Suppressor macrophage treated with lipopolysaccharide for 4 hours (primary cell): ENCODE results near the gene RNF2.
"Not testable (repeated sequence)": the region's sequence is repeated elsewhere in the genome, so short reads cannot be mapped to it uniquely, and the experiment has no call there.

Experiments used
- DNase-seq: peaks from one replicate; pipeline ENCODE4 v3.0.0-alpha.2; 2020

Gene RNF2

DNA sequence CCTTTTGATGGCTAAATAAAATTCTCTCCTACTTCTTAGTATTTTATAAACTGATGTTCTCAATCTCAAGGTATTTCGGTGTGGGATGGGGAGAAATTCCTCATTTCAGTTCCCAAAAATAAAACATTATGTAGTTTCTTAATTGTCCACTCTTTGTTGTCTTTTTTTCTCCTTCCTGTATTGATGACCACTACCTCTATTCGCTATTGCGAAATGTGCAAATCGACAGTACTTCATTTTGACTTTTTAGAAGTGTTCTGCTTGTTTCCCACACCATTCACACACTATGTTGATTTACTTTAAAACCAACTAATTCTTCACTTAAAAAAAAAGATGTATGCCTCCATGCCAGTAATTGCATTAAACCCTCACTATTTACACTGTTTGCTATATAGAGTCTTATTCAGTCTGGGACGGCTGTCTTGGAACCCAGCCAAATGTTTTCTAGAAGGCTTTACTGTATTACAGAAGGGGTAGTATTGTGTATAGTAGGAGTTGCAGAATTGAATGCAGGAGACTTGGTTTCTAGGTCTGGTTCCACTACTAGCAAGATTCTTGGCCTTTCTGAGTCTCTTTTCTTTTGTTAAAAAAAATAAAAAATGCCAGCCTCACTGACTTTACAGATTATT, 5.6 kb downstream of the RNF2 start:
- DNase-seq = peak; percentile 26

DNA sequence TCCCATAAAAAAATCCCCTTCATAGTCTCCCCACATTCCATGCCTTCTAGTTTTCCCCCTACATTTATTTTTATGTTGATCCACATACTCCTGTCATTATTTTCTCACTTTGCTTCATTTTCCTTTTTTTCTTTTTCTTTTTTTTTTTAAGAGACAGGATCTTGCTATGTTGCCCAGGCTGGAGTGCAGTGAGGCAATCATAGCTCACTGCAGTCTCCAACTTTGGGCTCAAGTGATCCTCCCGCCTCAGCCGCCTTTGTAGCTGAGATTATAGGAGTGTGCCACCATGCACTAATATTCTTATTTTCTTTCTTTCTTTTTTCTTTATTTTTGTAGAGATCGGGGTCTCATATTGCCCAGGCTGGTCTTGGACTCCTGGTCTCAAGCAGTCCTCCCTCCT, 7.8 kb downstream of the RNF2 start:
- DNase-seq = no peak

DNA sequence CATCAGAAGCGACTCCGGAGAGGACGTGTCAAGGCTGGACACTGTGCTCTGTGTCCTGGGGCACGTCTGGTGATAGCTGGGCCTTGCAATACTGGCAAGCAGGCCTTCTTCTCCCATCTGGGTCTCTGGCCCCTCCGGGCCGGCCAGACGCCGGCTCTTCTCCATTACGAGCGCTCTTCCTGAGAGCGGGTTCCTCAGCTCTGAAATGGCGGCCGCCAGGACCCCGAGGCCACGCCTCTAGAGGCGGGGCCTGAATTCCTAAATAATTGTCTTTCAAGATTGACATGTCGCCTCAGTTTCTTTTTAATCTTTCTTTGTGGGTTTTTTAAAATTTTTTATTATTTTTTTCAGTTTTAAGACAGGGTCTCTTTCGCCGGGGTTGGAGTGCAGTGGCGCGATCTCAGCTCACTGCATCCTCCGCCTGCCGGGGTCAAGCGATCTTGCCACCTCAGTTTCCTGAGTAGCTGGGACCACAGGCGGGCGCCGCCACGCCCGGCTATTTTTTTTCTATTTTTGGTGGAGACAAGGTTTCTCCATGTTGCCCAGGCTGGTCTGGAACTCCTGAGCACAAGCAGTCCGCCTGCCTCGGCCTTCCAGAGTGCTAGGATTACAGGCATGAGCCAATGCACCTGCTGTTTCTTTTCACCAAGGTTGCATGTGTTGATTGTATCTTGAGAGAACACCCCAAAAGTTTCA, 9.2 kb downstream of the RNF2 start:
- DNase-seq = no peak

DNA sequence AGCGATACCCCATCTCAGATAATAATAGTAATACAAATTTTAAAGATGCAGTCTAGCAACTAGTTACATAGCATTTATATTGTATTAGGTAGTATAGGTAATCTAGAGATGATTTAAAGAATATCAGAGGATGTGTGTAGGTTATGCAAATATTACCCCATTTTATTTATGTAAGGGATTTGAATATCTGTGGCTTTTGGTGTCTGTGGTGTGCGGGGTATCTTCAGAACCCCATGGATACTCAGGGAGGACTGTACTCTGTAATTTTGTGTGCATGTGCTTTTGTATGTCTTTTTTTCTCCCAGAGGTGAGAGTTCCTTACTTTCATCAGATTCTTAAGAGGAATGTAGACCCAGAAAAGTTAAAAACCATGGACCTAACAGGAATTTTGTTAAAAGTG, 12.8 kb downstream of the RNF2 start:
- no peak for DNase-seq

DNA sequence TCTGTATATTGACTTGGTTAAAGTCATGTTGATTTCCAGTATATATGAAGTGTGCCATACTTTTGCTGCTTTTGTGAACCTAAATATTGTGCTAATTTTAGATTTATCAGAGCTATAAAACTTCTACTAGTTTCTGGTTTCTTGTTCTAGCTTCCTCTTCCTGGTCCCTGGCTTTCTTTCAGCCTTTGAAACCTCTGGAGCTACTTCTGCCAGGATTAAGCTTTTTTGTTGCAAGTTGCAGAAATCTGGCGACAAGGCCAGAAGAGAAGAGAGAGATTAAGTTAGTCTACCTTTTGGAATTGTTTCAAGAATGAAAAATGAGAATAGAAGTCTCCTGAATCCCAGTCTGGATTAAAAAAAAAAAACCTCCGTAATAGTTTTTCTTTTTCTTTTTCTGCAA, 13.5 kb downstream of the RNF2 start:
- DNase-seq = no peak

DNA sequence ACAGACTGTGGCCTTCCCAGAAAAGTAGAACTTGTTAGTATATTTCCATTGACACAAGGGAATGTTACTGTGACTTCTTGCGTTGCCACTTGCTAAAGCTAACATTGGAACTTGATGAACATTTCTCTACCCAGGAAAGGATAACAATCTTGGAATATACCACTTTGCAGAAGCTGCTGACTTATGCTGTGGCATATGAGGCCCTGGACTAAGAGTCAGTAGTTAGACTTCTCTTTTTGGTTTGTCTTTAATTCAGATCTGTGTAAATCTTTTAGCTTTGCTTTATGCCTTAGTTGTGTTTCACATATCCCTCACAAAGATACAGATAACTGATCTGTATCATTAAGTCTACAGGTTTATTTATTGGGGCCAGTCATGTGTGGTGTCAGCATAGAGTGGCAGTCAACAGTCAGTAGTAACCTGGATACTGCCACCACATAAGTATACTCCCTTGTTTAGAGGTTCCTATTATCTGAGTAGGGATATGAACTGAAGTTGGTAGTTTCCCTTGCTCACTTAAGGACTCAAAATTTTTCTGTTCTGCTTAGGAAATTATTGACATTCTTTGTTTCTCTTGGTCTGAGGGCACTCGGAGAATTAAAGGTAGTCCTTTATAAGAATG, 14.7 kb downstream of the RNF2 start:
- peak; percentile 31 for DNase-seq

DNA sequence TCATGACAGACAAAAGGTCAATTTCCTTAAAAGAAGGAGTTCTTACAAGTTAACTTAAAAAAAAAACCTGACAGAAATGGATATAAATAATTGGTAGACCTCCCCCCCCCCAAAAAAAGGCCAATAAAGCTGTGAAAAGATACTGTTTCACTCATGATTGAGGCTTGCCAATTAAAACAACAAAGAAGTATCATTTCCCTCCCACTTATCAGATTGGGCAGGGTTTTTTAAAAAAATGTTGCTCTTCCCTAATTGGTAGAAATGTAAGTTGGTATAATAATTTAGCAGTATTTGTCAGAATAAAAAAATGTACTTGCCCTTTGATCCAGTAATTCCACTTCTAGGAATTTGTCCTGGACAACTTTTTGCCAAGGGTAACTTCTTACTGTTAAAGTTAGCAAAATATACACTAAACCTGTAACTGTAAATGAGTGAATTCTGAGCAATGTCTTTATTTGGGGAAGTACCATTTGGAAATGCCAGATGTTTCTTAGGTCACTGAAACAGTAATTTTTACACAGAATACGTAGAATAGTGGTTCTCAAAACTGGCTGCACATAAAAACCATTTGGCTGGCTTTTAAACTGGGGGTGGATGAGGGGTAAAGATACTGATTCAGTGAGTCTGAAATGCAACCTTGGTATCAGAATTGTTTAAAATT, 17.5 kb downstream of the RNF2 start:
- DNase-seq = peak; percentile 72

DNA sequence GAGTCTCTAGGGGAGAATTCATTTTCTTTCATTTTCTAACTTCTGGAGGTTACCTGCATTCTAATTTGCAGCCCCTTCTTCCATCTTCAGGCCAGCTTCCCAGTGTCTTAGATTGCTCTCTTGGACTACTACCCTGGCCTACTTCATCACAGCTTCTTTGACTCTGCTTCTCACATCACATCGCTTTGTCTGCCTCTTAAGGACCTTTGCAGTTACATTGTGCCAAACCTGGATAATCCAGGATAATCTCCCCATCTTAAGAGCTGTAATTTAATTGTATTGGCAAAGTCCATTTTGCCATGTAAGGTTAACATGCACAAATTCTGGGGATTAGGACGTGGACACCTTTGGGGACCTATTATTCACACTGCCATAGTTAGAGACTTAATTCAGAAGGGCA, 18.4 kb downstream of the RNF2 start:
- DNase-seq = no peak

DNA sequence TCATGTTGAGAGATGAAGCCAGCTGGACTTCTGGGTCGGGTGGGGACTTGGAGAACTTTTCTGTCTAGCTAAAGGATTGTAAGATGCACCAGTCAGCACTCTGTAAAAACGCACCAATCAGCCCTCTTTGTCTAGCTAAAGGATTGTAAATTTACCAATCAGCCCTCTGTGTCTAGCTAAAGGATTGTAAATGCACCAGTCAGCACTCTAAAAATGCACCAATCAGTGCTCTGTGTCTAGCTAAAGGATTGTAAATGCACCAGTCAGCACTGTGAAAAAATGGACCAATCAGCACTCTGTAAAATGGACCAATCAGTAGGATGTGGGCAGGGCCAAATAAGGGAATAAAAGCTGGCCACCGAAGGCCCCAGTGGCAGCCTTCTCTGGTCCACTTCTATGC, 19.6 kb downstream of the RNF2 start:
- not testable (repeated sequence) for DNase-seq

DNA sequence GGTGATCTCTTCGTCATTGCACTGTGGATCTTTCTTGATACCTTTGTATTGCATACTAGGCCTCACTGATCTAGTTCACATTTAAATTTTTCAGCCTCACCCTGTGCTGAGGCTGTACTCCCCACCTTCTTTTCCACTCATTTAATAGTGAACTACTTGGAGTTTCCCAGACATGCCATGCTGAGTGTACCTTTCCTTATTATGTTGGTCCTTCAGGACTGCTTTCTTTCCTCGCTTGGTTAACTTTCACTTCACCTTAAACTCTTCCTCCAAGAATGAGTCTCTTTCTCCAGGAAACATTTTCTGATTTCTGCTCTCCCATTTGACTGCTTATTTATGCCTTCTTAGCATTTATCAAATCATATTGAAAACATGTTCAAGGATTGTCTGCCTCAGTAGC, 20.8 kb downstream of the RNF2 start:
- DNase-seq = no peak

DNA sequence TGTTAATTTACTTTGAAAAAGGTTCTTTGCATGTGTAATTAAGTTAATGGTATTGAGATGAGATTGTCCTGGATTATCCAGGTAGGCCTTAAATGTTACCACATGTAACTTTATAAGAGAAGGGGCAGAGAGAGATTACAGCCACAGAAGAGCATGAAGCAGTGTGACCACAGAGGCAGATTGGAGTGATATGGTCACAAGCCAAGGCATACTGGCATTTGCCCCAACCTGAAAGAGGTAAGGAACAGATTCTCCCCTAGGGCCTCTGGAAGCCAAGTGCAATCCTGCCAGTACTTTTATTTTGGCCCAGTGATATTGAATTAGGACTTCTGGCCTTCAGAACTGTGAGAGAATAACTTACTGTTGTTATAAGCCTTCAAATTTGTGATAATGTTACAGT, 23.0 kb downstream of the RNF2 start:
- DNase-seq = no peak

DNA sequence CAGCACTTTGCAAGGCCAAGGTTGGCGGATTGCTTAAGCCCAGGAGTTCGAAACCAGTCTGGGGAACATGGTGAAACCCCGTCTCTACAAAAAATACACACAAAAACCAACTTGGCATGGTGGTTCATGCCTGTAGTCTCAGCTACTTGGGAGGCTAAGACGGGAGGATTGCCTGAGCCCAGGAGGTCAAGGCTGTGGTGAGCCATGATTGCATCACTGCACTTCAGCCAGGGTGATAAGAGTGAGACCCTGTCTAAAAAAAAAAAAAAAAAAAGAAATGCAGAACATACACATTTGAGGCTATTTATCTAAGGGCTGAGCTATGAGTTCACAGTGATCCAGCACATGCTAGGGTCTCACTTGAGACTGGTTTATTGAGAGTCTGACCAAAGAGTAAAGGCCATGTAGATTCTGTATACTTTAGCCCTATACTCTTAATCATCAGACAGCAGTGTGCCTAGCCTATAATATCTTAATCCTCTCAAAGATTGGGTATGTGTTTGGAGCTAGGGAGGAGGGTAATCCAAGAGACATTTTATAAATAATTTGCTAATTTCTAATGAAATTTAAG, 23.9 kb downstream of the RNF2 start:
- DNase-seq = no peak

DNA sequence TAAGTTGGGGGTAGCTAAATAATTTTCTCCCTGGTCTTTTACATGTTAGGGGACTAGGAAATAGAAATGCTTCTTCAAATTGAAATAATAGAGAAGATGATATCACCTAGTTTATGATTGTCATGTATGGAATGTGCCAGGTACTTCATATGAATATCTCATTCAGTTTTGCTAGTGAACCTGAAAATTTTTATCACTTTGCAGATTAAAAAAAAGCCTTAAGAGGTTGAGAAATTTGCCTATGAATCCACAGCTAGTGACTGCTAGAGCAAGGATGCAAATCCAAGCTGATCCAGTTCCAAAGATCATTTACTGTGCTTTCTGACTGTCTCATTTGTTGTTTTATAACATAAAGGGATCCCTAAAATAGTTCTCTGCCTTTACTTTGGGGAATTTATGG, 24.7 kb downstream of the RNF2 start:
- no peak for DNase-seq

DNA sequence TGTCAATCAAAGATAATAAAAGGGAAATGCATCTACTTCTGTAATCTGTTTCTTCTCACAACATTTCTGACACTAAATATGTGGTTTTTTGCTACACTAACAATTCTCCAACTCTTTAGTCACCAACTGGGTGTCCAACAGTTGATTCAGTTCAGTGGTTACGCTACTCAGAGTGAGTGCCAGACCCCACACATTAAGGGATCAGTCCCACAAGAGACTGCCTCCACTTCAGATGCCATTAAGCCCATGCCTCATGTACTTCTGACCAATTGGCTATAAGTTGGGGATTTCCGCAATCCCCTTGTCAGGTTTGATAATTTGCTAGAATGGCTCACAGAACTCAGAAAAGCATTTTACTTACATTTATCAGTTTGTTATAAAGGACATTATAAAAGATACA, 28.4 kb downstream of the RNF2 start:
- DNase-seq = no peak

DNA sequence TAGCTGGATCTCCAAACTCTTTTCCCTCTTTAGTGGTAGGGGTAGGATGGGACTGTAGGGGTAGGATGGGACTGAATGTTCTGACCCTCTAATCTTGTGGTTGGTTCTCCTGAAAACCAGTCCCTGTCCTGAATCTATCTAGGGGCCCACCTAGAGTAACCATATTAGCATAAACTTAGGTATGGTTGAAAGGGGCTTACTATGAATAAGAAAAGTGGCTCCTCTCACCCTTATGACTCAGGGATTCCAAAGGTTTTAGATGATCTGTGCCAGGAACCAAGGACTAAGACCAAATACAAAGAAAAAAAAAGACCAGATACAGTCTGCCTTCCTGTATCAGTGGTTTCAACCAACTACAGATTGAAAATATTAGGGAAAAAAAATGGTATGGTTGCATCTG, 28.9 kb downstream of the RNF2 start:
- no peak for DNase-seq

DNA sequence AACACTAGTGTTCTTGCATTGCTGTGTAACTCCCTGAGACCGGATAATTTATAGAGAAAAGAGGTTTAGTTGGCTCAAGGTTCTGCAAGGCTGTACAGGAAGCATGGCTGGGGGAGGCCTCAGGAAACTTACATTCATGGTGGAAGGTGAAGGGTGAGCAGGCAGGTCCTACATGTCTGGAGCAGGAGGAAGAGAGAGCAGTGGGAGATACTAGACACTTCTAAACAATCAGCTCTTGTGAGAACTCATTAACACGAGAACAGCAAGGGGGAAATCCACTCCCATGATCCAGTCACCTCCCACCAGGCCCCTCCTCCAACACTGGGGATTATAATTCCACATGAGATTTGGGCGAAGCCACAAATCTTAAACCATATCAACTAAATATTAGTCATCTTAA, 30.1 kb downstream of the RNF2 start:
- DNase-seq = no peak

DNA sequence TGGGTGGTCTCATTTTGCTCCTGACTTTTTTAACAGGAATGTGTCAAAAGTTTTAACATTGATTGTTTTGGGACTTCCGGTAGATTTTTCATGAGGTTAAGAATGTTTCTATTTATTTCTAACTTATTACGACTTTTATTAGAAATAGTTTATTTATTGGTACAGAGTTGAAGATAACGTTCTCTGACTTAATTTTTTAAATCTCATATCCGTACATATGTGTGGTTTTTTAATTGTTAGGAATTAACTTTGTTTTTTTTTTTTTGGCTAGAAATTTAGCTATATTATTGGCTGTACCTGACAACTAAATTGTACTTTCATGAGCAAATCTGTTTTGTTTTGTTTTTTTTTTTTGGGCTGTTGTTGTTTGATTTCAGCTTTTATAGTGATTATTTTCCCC, 32.0 kb downstream of the RNF2 start:
- no peak for DNase-seq

DNA sequence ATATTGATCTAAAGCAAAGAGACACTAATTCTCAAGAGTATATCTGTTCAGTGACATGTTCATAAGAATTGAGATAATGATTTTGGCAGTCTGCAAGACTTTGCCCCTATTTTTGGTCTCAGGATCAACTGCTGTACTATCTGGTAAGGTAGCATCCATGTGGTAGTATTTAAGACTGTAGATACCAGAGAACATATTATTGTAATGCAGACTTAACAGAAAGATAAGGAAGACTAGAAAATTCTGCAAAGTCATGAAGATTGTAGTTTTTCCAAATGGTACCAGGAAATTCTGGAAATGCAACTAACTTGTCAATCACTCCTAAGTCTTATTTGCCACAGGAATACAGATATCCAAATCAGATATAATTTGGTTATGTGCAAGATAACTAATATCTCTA, 35.1 kb downstream of the RNF2 start:
- DNase-seq = no peak

DNA sequence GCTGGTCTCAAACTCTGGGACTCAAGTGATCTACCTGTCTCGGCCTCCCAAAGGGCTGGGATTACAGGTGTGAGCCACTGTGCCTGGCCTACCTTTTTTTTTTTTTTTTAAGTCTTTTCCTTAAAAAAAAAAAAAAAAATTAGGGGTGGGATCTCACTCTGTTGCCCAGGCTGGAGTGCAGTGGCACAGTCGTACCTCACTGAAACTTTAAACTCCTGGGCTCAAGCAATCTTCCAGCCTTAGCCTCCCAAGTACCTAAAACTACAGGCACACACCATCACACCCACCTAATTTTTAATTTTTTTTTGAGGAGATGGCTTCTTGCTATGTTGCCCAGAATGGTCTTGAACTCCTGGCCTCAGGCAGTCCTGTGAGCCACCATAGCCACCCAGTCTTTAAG, 38.5 kb downstream of the RNF2 start:
- no peak for DNase-seq

DNA sequence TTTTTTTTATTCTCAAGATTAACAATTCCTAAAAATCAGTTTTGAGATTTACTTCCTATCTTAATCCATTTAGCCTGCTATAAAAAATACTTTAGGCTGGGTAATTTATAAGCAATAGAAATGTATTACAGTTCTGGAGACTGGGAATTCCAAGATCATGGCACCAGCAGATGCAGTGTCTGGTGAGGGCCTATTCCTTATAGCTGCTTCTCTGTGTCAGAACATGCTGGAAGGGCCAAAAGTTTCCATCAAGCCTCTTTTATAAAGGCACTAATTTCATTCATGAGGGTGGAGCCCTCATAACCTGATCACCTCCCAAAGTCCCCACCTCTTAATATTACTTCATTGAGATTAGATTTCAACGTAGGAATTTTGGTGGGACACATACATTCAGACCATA, 41.7 kb downstream of the RNF2 start:
- DNase-seq = no peak

DNA sequence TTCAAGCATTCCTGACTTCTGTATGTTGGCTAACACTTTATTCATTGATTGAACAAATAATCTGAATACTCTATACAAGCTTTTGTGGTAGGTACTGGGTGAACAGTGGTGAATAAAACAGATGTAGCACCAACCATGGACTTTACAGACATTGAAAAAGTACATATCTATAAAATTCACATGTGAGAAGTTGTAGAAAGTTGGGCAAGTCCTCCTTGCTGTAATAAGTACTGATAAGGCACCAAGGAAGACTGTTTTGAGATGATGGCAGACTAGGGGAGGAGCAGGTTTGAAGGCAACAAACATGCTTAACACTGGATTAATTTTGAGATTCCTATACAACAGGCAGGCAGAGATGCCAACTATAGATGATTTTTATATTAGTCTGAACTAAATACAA, 42.4 kb downstream of the RNF2 start:
- DNase-seq = no peak

DNA sequence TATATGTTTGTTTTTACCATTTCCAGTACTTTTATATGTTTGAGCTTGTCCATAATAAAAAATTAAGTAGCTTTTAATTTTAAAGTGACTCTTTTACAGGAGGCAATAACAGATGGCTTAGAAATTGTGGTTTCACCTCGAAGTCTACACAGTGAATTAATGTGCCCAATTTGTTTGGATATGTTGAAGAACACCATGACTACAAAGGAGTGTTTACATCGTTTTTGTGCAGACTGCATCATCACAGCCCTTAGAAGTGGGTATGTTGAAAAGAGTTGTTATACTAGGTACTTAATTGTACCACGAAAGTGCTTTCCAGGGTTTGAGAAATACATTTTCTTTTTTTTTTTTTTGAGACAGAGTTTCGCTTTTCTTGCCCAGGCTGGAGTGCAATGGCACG, 46.1 kb downstream of the RNF2 start:
- no peak for DNase-seq

DNA sequence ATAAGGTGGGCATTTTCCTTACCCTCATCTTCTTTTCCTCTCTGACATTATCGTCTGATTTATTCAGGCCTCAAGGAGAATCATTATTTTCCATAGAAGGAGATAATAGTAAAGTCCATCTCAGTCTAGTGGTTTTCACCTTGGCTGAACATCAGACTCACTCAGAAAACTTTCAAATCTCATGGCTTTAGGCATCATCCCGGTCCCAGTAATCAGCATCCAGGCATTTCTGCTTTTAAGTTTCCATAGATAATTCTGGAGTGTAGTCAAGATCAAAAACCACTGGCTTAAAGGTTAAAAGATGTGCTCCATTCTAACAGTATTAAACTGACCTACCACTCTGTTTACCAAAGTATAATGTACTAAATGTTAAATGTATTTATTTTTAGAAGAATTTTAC, 49.4 kb downstream of the RNF2 start:
- no peak for DNase-seq

DNA sequence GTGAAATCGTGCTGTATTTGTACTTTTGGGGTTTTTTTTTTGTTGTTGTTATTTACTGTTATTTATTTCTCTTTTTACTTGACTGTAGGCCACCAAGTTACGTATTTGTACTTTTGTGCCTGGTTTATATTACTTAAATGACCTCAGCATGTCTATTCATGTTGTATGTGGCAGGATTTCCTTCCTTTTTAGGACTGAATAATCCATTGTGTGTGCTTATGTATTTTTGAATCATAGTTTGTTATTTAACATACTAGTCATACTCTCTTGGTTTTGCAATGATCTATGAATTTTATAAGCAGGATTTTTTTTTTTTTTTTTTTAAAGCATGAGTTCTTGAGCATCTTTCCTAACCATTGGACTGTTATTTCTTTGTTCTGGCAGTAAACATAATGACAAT, 51.2 kb downstream of the RNF2 start:
- DNase-seq = peak; percentile 11
